Suppressor macrophage treated with lipopolysaccharide for 4 hours (primary cell): Measurements from ENCODE around the gene GMPPA.

Experiments used
- DNase-seq: peaks from one replicate; pipeline ENCODE4 v3.0.0-alpha.2; 2020

GMPPA gene

GRCh38 chr2:219522111-219523030 lies 23.7 kb downstream of the GMPPA start:
- no peak for DNase-seq

- DNase-seq = no peak
Measured at GRCh38 chr2:219523031-219523671, 24.5 kb downstream of the GMPPA start.

GRCh38 chr2:219524817-219525216 lies 26.1 kb downstream of the GMPPA start:
- no peak for DNase-seq

GRCh38 chr2:219525533-219526232 lies 27.0 kb downstream of the GMPPA start:
- DNase-seq = no peak

GRCh38 chr2:219526320-219527075 lies 27.8 kb downstream of the GMPPA start:
- no peak for DNase-seq

- DNase-seq = no peak
Measured at GRCh38 chr2:219527076-219527394, 28.3 kb downstream of the GMPPA start.

- no peak for DNase-seq
Measured at GRCh38 chr2:219527472-219527871, 28.8 kb downstream of the GMPPA start.

- DNase-seq = peak; percentile 91
Measured at GRCh38 chr2:219530048-219530963, 31.6 kb downstream of the GMPPA start.

GRCh38 chr2:219531639-219532377 lies 33.1 kb downstream of the GMPPA start:
- no peak for DNase-seq

- DNase-seq = no peak
Measured at GRCh38 chr2:219532378-219532649, 33.6 kb downstream of the GMPPA start.

- DNase-seq = no peak
Measured at GRCh38 chr2:219533930-219534661, 35.4 kb downstream of the GMPPA start.

GRCh38 chr2:219536425-219536824 lies 37.7 kb downstream of the GMPPA start:
- DNase-seq = no peak

- no peak for DNase-seq
Measured at GRCh38 chr2:219536967-219537366, 38.3 kb downstream of the GMPPA start.

GRCh38 chr2:219537657-219538488 lies 39.2 kb downstream of the GMPPA start:
- no peak for DNase-seq

- DNase-seq = no peak
Measured at GRCh38 chr2:219538504-219538951, 39.8 kb downstream of the GMPPA start.

GRCh38 chr2:219538956-219539788 lies 40.5 kb downstream of the GMPPA start:
- DNase-seq = no peak

GRCh38 chr2:219539926-219540678 lies 41.4 kb downstream of the GMPPA start:
- no peak for DNase-seq
